ENCODE data around the gene DHRSX. TPM values are rescaled to one million over a fixed set of nuclear protein-coding genes. Genes with fewer than 3 reads are reported as not detected.
A peak's percentile ranks its signal among the peaks of the same experiment; 100 is the strongest.
"Not testable (repeated sequence)": the region's sequence is repeated elsewhere in the genome, so short reads cannot be mapped to it uniquely, and the experiment has no call there.

Gene DHRSX
- total and polyA plus RNA-seq, 2 donors from 2014 or later, result 26.4 to 30.0 TPM

DNA sequence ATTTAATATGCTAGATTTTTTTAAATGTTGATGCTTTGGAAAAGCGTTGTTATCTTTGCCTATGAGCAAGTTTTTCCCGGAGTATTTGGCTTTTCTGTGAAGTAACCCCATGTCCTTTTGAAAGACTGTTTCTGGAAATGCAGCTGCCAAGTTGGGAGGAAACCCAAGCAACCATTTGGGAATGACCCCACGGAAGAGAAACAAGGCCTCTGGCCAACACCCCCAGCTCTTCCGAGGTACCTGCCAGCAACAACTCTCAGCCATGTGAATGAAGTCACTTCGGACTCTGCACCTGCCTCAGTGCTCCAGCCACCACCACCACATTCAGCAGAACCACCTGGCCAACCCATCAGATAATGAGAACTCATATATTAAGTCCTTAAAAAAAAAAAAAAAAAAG, 36.2 kb upstream of the DHRSX start:
- TF ChIP-seq, protein P1, sequence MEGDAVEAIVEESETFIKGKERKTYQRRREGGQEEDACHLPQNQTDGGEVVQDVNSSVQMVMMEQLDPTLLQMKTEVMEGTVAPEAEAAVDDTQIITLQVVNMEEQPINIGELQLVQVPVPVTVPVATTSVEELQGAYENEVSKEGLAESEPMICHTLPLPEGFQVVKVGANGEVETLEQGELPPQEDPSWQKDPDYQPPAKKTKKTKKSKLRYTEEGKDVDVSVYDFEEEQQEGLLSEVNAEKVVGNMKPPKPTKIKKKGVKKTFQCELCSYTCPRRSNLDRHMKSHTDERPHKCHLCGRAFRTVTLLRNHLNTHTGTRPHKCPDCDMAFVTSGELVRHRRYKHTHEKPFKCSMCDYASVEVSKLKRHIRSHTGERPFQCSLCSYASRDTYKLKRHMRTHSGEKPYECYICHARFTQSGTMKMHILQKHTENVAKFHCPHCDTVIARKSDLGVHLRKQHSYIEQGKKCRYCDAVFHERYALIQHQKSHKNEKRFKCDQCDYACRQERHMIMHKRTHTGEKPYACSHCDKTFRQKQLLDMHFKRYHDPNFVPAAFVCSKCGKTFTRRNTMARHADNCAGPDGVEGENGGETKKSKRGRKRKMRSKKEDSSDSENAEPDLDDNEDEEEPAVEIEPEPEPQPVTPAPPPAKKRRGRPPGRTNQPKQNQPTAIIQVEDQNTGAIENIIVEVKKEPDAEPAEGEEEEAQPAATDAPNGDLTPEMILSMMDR (IDR thresholded peaks at IDR 0.05; ENCODE audit: borderline replicate concordance, extremely low read depth, insufficient read depth), result no peak
- no peaks in the 10 kb centered on the region for H3K36me3 ChIP-seq (ENCODE audit: control insufficient read depth in 2 of 3, insufficient read depth in 3 of 3, low read length in 3 of 3)
- DNase-seq (no peak), FAIRE-seq (no peak)
- H3K27ac ChIP-seq (ENCODE audit: low read depth in 2 of 2, low read length in 2 of 2), result no peak overlapping the region
- H3K9me3 ChIP-seq (ENCODE audit: control insufficient read depth in 2 of 3, insufficient read depth in 1 of 3, low read length in 3 of 3), result no peaks in the 10 kb centered on the region
- H3K4me1 ChIP-seq (ENCODE audit: control insufficient read depth in 2 of 3, insufficient read depth in 2 of 3, low read depth in 1 of 3, low read length in 3 of 3), result no peaks in the 10 kb centered on the region
- peaks cover 2% of the 10 kb centered on the region for H3K27me3 ChIP-seq (ENCODE audit: control insufficient read depth, insufficient read depth, low read length)
- H3K9ac ChIP-seq (ENCODE audit: low read length in 3 of 3), result no peak overlapping the region
- H3K4me3 ChIP-seq (ENCODE audit: low read length in 3 of 3), result no peak overlapping the region
- intact Hi-C loops (cut with DNase I), result no loop called here

DNA sequence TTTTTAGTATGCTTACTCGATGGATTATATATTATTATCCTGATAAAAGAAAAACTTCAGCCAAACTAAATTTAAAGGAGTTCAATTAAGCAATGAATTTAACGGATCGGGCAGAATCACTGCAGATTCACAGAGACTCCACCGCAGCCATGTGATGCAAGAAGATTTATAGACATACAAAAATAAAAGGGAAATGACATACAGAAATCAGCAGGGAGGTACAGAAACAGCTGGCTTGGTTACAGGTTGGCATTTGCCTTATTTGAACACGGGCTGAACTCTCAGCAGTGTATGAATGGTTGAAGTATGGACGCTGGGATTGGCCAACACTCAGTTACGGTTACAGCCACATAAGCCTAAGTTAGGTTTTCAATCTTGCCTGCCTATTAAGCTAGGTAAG, 35.4 kb upstream of the DHRSX start:
- no peaks in the 10 kb centered on the region for H3K9me3 ChIP-seq (ENCODE audit: control insufficient read depth in 2 of 3, insufficient read depth in 1 of 3, low read length in 3 of 3)
- FAIRE-seq (no peak), DNase-seq (no peak)
- no peaks in the 10 kb centered on the region for H3K4me1 ChIP-seq (ENCODE audit: control insufficient read depth in 2 of 3, insufficient read depth in 2 of 3, low read depth in 1 of 3, low read length in 3 of 3)
- no peak overlapping the region for H3K27ac ChIP-seq (ENCODE audit: low read depth in 2 of 2, low read length in 2 of 2)
- H3K36me3 ChIP-seq (ENCODE audit: control insufficient read depth in 2 of 3, insufficient read depth in 3 of 3, low read length in 3 of 3), result no peaks in the 10 kb centered on the region
- H3K9ac ChIP-seq (ENCODE audit: low read length in 3 of 3), result no peak overlapping the region
- TF ChIP-seq, protein P1 (IDR thresholded peaks at IDR 0.05; ENCODE audit: borderline replicate concordance, extremely low read depth, insufficient read depth), result no peak
- peaks cover 2% of the 10 kb centered on the region for H3K27me3 ChIP-seq (ENCODE audit: control insufficient read depth, insufficient read depth, low read length)
- no peak overlapping the region for H3K4me3 ChIP-seq (ENCODE audit: low read length in 3 of 3)
- intact Hi-C loops (cut with DNase I), result no loop called here

DNA sequence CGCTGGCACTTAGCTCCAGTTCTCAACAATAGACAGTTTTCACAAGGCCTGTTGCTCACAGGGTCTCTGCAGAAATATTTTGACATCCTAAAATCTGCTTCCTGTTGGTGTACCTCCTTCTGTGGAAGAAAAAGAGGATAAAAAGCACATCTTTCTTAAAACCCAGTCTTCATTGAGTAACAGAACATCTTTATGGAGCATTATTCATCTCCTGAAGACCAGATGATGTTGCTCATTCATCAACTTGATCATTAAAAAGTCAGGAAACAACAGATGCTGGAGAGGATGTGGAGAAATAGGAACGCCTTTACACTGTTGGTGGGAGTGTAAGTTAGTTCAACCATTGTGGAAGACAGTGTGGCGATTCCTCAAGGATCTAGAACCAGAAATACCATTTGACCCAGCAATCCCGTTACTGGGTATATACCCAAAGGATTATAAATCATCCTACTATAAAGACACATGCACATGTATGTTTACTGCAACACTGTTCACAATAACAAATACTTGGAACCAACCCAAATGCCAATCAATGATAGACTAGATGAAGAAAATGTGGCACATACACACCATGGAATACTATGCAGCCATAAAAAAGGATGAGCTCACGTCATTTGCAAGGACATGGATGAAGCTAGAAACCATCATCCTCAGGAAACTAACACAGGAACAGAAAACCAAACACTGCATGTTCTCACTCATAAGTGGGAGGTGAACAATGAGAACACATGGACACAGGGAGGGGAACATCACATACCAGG, 33.7 kb upstream of the DHRSX start:
- H3K36me3 ChIP-seq (ENCODE audit: control insufficient read depth in 2 of 3, insufficient read depth in 3 of 3, low read length in 3 of 3); H3K9me3 ChIP-seq (ENCODE audit: control insufficient read depth in 2 of 3, insufficient read depth in 1 of 3, low read length in 3 of 3); H3K9ac ChIP-seq (ENCODE audit: low read length in 3 of 3); H3K27me3 ChIP-seq (ENCODE audit: control insufficient read depth, insufficient read depth, low read length); H3K27ac ChIP-seq (ENCODE audit: low read depth in 2 of 2, low read length in 2 of 2); intact Hi-C loops (cut with DNase I); H3K4me3 ChIP-seq (ENCODE audit: low read length in 3 of 3); FAIRE-seq; H3K4me1 ChIP-seq (ENCODE audit: control insufficient read depth in 2 of 3, insufficient read depth in 2 of 3, low read depth in 1 of 3, low read length in 3 of 3): not testable (repeated sequence)
- peak in 1 of 5 donors; percentile 10 for DNase-seq

DNA sequence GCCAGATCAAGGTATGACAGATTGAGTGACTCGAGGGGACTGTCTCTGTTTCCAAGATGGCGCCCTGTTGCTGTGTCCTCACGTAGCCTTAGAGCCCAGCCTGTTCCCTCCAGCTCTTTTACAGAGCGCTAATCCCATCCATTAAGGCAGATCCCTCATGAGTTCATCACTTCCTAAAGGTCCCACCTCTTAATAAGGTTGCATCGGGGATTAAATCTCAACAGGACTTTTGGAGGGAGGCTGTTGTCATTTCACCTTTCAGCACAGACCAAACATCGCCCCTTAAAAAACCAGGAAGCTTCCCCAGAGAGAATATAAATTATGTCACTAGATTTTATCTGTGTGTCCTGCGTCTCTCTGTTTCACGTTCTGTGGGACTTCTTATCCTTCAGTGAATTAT, 32.6 kb upstream of the DHRSX start:
- TF ChIP-seq, protein P1 (IDR thresholded peaks at IDR 0.05; ENCODE audit: borderline replicate concordance, extremely low read depth, insufficient read depth), result no peak
- intact Hi-C loops (cut with DNase I), result no loop called here
- DNase-seq, result peak in 1 of 5 donors; percentile 9
- Histone ChIP-seq H3K4me1 (ENCODE audit: control insufficient read depth in 2 of 3, insufficient read depth in 2 of 3, low read depth in 1 of 3, low read length in 3 of 3) (no peaks in the 10 kb centered on the region), H3K27ac (ENCODE audit: low read depth in 2 of 2, low read length in 2 of 2) (no peak overlapping the region), H3K9ac (ENCODE audit: low read length in 3 of 3) (no peak overlapping the region), H3K27me3 (ENCODE audit: control insufficient read depth, insufficient read depth, low read length) (peaks cover 2% of the 10 kb centered on the region), H3K36me3 (ENCODE audit: control insufficient read depth in 2 of 3, insufficient read depth in 3 of 3, low read length in 3 of 3) (no peaks in the 10 kb centered on the region), H3K9me3 (ENCODE audit: control insufficient read depth in 2 of 3, insufficient read depth in 1 of 3, low read length in 3 of 3) (no peaks in the 10 kb centered on the region), H3K4me3 (ENCODE audit: low read length in 3 of 3) (no peak overlapping the region)
- no peak for FAIRE-seq
